Measurements from ENCODE around the gene GUCY1B1.
"Not testable (repeated sequence)": the region's sequence is repeated elsewhere in the genome, so short reads cannot be mapped to it uniquely, and the experiment has no call there.

GUCY1B1 gene

GRCh38 chr4:155789982-155790381, 31.2 kb downstream of the GUCY1B1 start:
- H3K4me3 ChIP-seq (ENCODE audit: low read length) = no peak overlapping the region
- H3K27me3 ChIP-seq (ENCODE audit: control insufficient read depth, low read length) = no peaks in the 10 kb centered on the region
- H3K4me1 ChIP-seq (ENCODE audit: control insufficient read depth, low read length) = no peaks in the 10 kb centered on the region
- no peaks in the 10 kb centered on the region for H3K79me2 ChIP-seq (ENCODE audit: control insufficient read depth, low read length)
- H3K9me3 ChIP-seq (ENCODE audit: control insufficient read depth, insufficient read depth, low read length) = no peaks in the 10 kb centered on the region
- no peaks in the 10 kb centered on the region for H4K20me1 ChIP-seq (ENCODE audit: control insufficient read depth, insufficient read depth, low read depth, low read length)
- no peaks in the 10 kb centered on the region for H3K36me3 ChIP-seq (ENCODE audit: control insufficient read depth, low read length)
- H3F3A ChIP-seq (ENCODE audit: control insufficient read depth, insufficient read depth) = no peaks in the 10 kb centered on the region
- TF ChIP-seq EZH2phosphoT487 (IDR thresholded peaks at IDR 0.05; ENCODE audit: borderline replicate concordance, low read length) = no peak
- no peak for TF ChIP-seq CTCF (IDR thresholded peaks at IDR 0.05; ENCODE audit: low read depth, low read length, poor library complexity, severe bottlenecking)
- H3K27ac ChIP-seq (ENCODE audit: low read depth, low read length) = no peak overlapping the region
- no peaks in the 10 kb centered on the region for H3K9me2 ChIP-seq (replicated peaks; ENCODE audit: control insufficient read depth, low read length)
- no peak overlapping the region for H3K4me2 ChIP-seq (ENCODE audit: low read length)

- no peaks in the 10 kb centered on the region for H3K4me1 ChIP-seq (ENCODE audit: control insufficient read depth, low read length)
- H3K9me3 ChIP-seq (ENCODE audit: control insufficient read depth, insufficient read depth, low read length) = no peaks in the 10 kb centered on the region
- H3K79me2 ChIP-seq (ENCODE audit: control insufficient read depth, low read length) = no peaks in the 10 kb centered on the region
- no peak overlapping the region for H3K4me2 ChIP-seq (ENCODE audit: low read length)
- TF ChIP-seq CTCF (IDR thresholded peaks at IDR 0.05; ENCODE audit: low read depth, low read length, poor library complexity, severe bottlenecking) (no peak), EZH2phosphoT487 (IDR thresholded peaks at IDR 0.05; ENCODE audit: borderline replicate concordance, low read length) (no peak)
- H3F3A ChIP-seq (ENCODE audit: control insufficient read depth, insufficient read depth) = no peaks in the 10 kb centered on the region
- H3K27me3 ChIP-seq (ENCODE audit: control insufficient read depth, low read length) = no peaks in the 10 kb centered on the region
- H3K9me2 ChIP-seq (replicated peaks; ENCODE audit: control insufficient read depth, low read length) = no peaks in the 10 kb centered on the region
- 0 out of 2 replicates have a peak, but pooled peaks cover 3% of the 10 kb centered on the region for H4K20me1 ChIP-seq (ENCODE audit: control insufficient read depth, insufficient read depth, low read depth, low read length)
- no peak overlapping the region for H3K4me3 ChIP-seq (ENCODE audit: low read length)
- no peak overlapping the region for H3K27ac ChIP-seq (ENCODE audit: low read depth, low read length)
- no peaks in the 10 kb centered on the region for H3K36me3 ChIP-seq (ENCODE audit: control insufficient read depth, low read length)
These were observed 35.9 kb downstream of the GUCY1B1 start for GRCh38 chr4:155794589-155795236.

DNA sequence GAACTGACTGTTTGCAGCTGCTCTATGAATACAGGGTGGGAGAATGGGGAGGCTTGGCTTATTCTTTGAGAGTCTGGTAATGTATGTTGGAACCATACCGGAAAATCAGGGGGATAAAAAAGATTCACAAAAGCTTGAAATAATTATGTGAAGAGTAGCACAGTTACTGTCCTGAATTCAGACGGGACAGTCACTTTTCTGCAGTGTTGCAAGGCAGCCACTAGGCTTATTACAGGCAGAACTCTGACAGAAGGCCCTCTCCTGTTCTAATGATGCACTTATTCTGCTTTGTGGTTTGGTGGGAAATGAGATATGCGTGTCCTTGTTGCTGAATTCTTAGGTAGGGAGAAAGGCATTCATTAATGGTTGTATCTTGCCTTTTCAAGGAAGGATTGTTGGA, 37.2 kb downstream of the GUCY1B1 start:
- no peak overlapping the region for H3K4me3 ChIP-seq (ENCODE audit: low read length)
- peak; percentile 42 for TF ChIP-seq CTCF (IDR thresholded peaks at IDR 0.05; ENCODE audit: low read depth, low read length, poor library complexity, severe bottlenecking)
- no peak for TF ChIP-seq EZH2phosphoT487 (IDR thresholded peaks at IDR 0.05; ENCODE audit: borderline replicate concordance, low read length)
- no peak overlapping the region for H3K27ac ChIP-seq (ENCODE audit: low read depth, low read length)
- 0 out of 2 replicates have a peak, but pooled peaks cover 3% of the 10 kb centered on the region for H4K20me1 ChIP-seq (ENCODE audit: control insufficient read depth, insufficient read depth, low read depth, low read length)
- H3K27me3 ChIP-seq (ENCODE audit: control insufficient read depth, low read length) = no peaks in the 10 kb centered on the region
- H3K9me2 ChIP-seq (replicated peaks; ENCODE audit: control insufficient read depth, low read length) = no peaks in the 10 kb centered on the region
- H3F3A ChIP-seq (ENCODE audit: control insufficient read depth, insufficient read depth) = no peaks in the 10 kb centered on the region
- H3K4me1 ChIP-seq (ENCODE audit: control insufficient read depth, low read length) = no peaks in the 10 kb centered on the region
- no peaks in the 10 kb centered on the region for H3K9me3 ChIP-seq (ENCODE audit: control insufficient read depth, insufficient read depth, low read length)
- H3K79me2 ChIP-seq (ENCODE audit: control insufficient read depth, low read length) = no peaks in the 10 kb centered on the region
- no peak overlapping the region for H3K4me2 ChIP-seq (ENCODE audit: low read length)
- no peaks in the 10 kb centered on the region for H3K36me3 ChIP-seq (ENCODE audit: control insufficient read depth, low read length)

DNA sequence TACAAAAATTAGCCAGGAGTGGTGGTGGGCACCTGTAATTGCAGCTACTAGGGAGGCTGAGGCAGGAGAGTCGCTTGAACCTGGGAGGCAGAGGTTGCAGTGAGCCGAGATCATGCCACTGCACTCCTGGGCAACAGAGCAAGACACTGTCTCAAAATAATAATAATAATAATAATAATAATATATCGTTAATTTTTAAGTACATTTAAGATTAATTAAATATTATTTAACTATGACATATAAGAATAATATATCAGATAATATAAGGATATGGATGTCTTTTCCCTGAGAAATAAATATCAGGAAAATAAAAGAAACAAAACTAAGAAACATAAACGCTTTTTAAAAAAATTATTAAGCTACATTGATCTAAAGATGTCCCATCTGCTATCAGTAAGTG, 38.8 kb downstream of the GUCY1B1 start:
- H3K9me3 ChIP-seq (ENCODE audit: control insufficient read depth, insufficient read depth, low read length); H3K4me2 ChIP-seq (ENCODE audit: low read length); H3K79me2 ChIP-seq (ENCODE audit: control insufficient read depth, low read length); H4K20me1 ChIP-seq (ENCODE audit: control insufficient read depth, insufficient read depth, low read depth, low read length); H3K9me2 ChIP-seq (replicated peaks; ENCODE audit: control insufficient read depth, low read length); H3K36me3 ChIP-seq (ENCODE audit: control insufficient read depth, low read length); H3K4me3 ChIP-seq (ENCODE audit: low read length); H3F3A ChIP-seq (ENCODE audit: control insufficient read depth, insufficient read depth); H3K4me1 ChIP-seq (ENCODE audit: control insufficient read depth, low read length); H3K27me3 ChIP-seq (ENCODE audit: control insufficient read depth, low read length); H3K27ac ChIP-seq (ENCODE audit: low read depth, low read length): not testable (repeated sequence)

Measured in DOHH2 (cell line).